Adipocyte (in vitro differentiated cells): ENCODE measurements around the gene SPATA21.

Source experiments
- DNase-seq: peaks from one replicate; pipeline ENCODE4 v3.0.0-alpha.2; 2015; ENCODE audit warnings: low read depth
- H3K27me3 ChIP-seq: replicated peaks from 2 replicates; pipeline ENCODE4 v1.7.0; 2013; ENCODE audit warnings: mild to moderate bottlenecking, low read length, moderate library complexity; ENCODE audit not compliant: control insufficient read depth, insufficient read depth
- H3K36me3 ChIP-seq: 2 replicates; pipeline ENCODE4 v1.7.0; 2013; ENCODE audit warnings: low read length, mild to moderate bottlenecking, moderate library complexity; ENCODE audit not compliant: control insufficient read depth, insufficient read depth, severe bottlenecking
- H3K4me1 ChIP-seq: 2 replicates; pipeline ENCODE4 v1.7.0; 2013; ENCODE audit warnings: mild to moderate bottlenecking, low read length, moderate library complexity; ENCODE audit not compliant: control insufficient read depth, insufficient read depth
- H3K4me3 ChIP-seq: 2 replicates; pipeline ENCODE4 v1.7.0; 2013; ENCODE audit warnings: mild to moderate bottlenecking, low read length, moderate library complexity
- H3K9ac ChIP-seq: 2 replicates; pipeline ENCODE4 v1.7.0; 2013; ENCODE audit warnings: mild to moderate bottlenecking, low read length, moderate library complexity
- H3K9me3 ChIP-seq: 2 replicates; pipeline ENCODE4 v1.7.0; 2013; ENCODE audit warnings: mild to moderate bottlenecking, low read length, moderate library complexity; ENCODE audit not compliant: control insufficient read depth

The SPATA21 gene

GRCh38 chr1:16449666-16450065, 12.4 kb upstream of the SPATA21 start:
- Histone ChIP-seq H3K4me1 (no peaks in the 10 kb centered on the region), H3K4me3 (no peak overlapping the region), H3K36me3 (peaks cover 87% of the 10 kb centered on the region), H3K27me3 (no peaks in the 10 kb centered on the region), H3K9me3 (no peaks in the 10 kb centered on the region), H3K9ac (no peak overlapping the region)
- no peak for DNase-seq

- no peaks in the 10 kb centered on the region for H3K27me3 ChIP-seq
- H3K4me1 ChIP-seq = no peaks in the 10 kb centered on the region
- H3K9ac ChIP-seq = no peak overlapping the region
- H3K4me3 ChIP-seq = no peak overlapping the region
- no peak for DNase-seq
- H3K9me3 ChIP-seq = no peaks in the 10 kb centered on the region
- H3K36me3 ChIP-seq = peaks cover 88% of the 10 kb centered on the region
These were observed 11.8 kb upstream of the SPATA21 start for GRCh38 chr1:16449065-16449464.

GRCh38 chr1:16447641-16448040, 10.4 kb upstream of the SPATA21 start:
- no peak overlapping the region for H3K4me3 ChIP-seq
- H3K36me3 ChIP-seq = peaks cover 88% of the 10 kb centered on the region
- no peaks in the 10 kb centered on the region for H3K9me3 ChIP-seq
- peaks cover 4% of the 10 kb centered on the region for H3K4me1 ChIP-seq
- H3K27me3 ChIP-seq = no peaks in the 10 kb centered on the region
- DNase-seq = no peak
- no peak overlapping the region for H3K9ac ChIP-seq

- no peak for DNase-seq
- peaks cover 10% of the 10 kb centered on the region for H3K4me1 ChIP-seq
- no peaks in the 10 kb centered on the region for H3K9me3 ChIP-seq
- no peak overlapping the region for H3K9ac ChIP-seq
- H3K36me3 ChIP-seq = peaks cover 75% of the 10 kb centered on the region
- no peaks in the 10 kb centered on the region for H3K27me3 ChIP-seq
- H3K4me3 ChIP-seq = no peak overlapping the region
These were observed 8.9 kb upstream of the SPATA21 start for GRCh38 chr1:16446116-16446515.

GRCh38 chr1:16445052-16445451, 7.8 kb upstream of the SPATA21 start:
- Histone ChIP-seq H3K9me3 (no peaks in the 10 kb centered on the region), H3K4me3 (no peak overlapping the region), H3K9ac (no peak overlapping the region), H3K27me3 (no peaks in the 10 kb centered on the region), H3K36me3 (peaks cover 64% of the 10 kb centered on the region), H3K4me1 (peaks cover 13% of the 10 kb centered on the region)
- DNase-seq = no peak

GRCh38 chr1:16443975-16444770, 6.9 kb upstream of the SPATA21 start:
- Histone ChIP-seq H3K9ac (peak overlapping the region; percentile 24), H3K4me1 (peaks cover 13% of the 10 kb centered on the region), H3K4me3 (no peak overlapping the region), H3K27me3 (no peaks in the 10 kb centered on the region), H3K36me3 (peaks cover 55% of the 10 kb centered on the region), H3K9me3 (no peaks in the 10 kb centered on the region)
- no peak for DNase-seq

GRCh38 chr1:16442941-16443340, 5.7 kb upstream of the SPATA21 start:
- no peaks in the 10 kb centered on the region for H3K27me3 ChIP-seq
- H3K4me1 ChIP-seq = peaks cover 13% of the 10 kb centered on the region
- peak overlapping the region; percentile 39 for H3K9ac ChIP-seq
- H3K4me3 ChIP-seq = no peak overlapping the region
- H3K36me3 ChIP-seq = peaks cover 43% of the 10 kb centered on the region
- DNase-seq = no peak
- no peaks in the 10 kb centered on the region for H3K9me3 ChIP-seq

GRCh38 chr1:16442265-16442664, 5.0 kb upstream of the SPATA21 start:
- no peaks in the 10 kb centered on the region for H3K9me3 ChIP-seq
- H3K36me3 ChIP-seq = peaks cover 36% of the 10 kb centered on the region
- H3K4me1 ChIP-seq = peaks cover 13% of the 10 kb centered on the region
- no peak overlapping the region for H3K4me3 ChIP-seq
- peak overlapping the region; percentile 17 for H3K9ac ChIP-seq
- no peak for DNase-seq
- no peaks in the 10 kb centered on the region for H3K27me3 ChIP-seq

- no peak for DNase-seq
- Histone ChIP-seq H3K9me3 (no peaks in the 10 kb centered on the region), H3K4me1 (peaks cover 13% of the 10 kb centered on the region), H3K9ac (peak overlapping the region; percentile 97), H3K4me3 (peak overlapping the region; percentile 95), H3K36me3 (peaks cover 30% of the 10 kb centered on the region), H3K27me3 (no peaks in the 10 kb centered on the region)
These were observed 4.0 kb upstream of the SPATA21 start for GRCh38 chr1:16441282-16441665.

GRCh38 chr1:16440470-16441281, 3.5 kb upstream of the SPATA21 start, which contains the start of gene NECAP2:
NECAP2 (plus strand) TSS chr1:16440724; CDS start chr1:16440762, 38 bp downstream.
- Histone ChIP-seq H3K9me3 (no peaks in the 10 kb centered on the region), H3K36me3 (peaks cover 26% of the 10 kb centered on the region), H3K4me3 (peak within 1 kb of the TSS; percentile 95), H3K9ac (peak within 1 kb of the TSS; percentile 97), H3K4me1 (peaks cover 13% of the 10 kb centered on the region), H3K27me3 (no peaks in the 10 kb centered on the region)
- peak; percentile 98 for DNase-seq

- no peak for DNase-seq
These were observed 2.9 kb upstream of the SPATA21 start for GRCh38 chr1:16440131-16440469.

More at GRCh38 chr1:16440131-16440469, 2.9 kb upstream of the SPATA21 start:
- no peaks in the 10 kb centered on the region for H3K9me3 ChIP-seq
- peaks cover 20% of the 10 kb centered on the region for H3K36me3 ChIP-seq
- H3K9ac ChIP-seq = peak overlapping the region; percentile 97
- H3K27me3 ChIP-seq = no peaks in the 10 kb centered on the region
- peaks cover 13% of the 10 kb centered on the region for H3K4me1 ChIP-seq
- H3K4me3 ChIP-seq = peak overlapping the region; percentile 95
